ENCODE data around the gene TMEM212. TPM values are rescaled to one million over a fixed set of nuclear protein-coding genes. Genes with fewer than 3 reads are reported as not detected.

TMEM212 gene
- total and polyA plus RNA-seq, 2 of the 13 experiments (the other 11 are each of a cell fraction or from before 2014, with no cell fraction given): not detected

DNA sequence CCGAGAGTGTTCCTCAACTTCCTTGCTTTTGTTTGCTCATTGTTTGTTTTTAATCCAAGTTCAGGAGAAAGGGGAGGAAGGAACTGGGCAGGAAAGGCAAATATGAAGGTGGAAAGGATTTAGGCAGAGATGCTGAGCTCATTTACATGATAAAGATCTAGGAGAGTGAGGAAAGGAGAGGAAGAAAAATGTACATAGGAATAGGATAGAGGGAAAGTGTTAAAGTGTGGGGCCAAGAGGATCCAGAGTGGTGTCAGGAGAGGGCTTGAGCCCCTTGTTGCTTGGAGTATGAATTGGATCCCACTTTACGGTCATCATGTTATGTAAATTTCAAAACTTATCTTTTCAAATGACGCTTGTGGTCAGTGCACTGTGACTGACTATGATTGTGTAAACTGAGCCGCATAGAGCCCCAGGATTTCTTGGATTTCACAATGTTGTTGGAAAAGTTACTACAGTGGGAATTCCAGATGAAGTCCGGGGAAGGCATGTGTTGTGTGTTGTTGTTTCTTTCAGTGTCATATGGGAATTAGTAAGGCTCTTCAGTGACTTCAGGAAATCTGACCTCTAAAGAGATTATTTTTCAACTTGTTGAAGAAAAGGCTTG is 17.8 kb upstream of the TMEM212 start (continued):
- TF ChIP-seq, protein P1, sequence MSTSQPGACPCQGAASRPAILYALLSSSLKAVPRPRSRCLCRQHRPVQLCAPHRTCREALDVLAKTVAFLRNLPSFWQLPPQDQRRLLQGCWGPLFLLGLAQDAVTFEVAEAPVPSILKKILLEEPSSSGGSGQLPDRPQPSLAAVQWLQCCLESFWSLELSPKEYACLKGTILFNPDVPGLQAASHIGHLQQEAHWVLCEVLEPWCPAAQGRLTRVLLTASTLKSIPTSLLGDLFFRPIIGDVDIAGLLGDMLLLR (CRISPR knock-in tag; IDR thresholded peaks at IDR 0.05): no peak
- TF ChIP-seq, protein P2, sequence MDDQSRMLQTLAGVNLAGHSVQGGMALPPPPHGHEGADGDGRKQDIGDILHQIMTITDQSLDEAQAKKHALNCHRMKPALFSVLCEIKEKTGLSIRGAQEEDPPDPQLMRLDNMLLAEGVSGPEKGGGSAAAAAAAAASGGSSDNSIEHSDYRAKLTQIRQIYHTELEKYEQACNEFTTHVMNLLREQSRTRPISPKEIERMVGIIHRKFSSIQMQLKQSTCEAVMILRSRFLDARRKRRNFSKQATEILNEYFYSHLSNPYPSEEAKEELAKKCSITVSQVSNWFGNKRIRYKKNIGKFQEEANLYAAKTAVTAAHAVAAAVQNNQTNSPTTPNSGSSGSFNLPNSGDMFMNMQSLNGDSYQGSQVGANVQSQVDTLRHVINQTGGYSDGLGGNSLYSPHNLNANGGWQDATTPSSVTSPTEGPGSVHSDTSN (CRISPR knock-in tag; IDR thresholded peaks at IDR 0.05; ENCODE audit: borderline replicate concordance): no peak
- 0 out of 2 replicates have a peak, but pooled peaks have one; percentile 30 for TF ChIP-seq KLF6 (CRISPR knock-in tag; IDR thresholded peaks at IDR 0.05)
- no peak for TF ChIP-seq RNF2 (conservative IDR thresholded peaks at IDR 0.05; ENCODE audit: low read depth)
- no peak for TF ChIP-seq MATR3 (CRISPR knock-in tag; IDR thresholded peaks at IDR 0.05)
- TF ChIP-seq, protein P3, sequence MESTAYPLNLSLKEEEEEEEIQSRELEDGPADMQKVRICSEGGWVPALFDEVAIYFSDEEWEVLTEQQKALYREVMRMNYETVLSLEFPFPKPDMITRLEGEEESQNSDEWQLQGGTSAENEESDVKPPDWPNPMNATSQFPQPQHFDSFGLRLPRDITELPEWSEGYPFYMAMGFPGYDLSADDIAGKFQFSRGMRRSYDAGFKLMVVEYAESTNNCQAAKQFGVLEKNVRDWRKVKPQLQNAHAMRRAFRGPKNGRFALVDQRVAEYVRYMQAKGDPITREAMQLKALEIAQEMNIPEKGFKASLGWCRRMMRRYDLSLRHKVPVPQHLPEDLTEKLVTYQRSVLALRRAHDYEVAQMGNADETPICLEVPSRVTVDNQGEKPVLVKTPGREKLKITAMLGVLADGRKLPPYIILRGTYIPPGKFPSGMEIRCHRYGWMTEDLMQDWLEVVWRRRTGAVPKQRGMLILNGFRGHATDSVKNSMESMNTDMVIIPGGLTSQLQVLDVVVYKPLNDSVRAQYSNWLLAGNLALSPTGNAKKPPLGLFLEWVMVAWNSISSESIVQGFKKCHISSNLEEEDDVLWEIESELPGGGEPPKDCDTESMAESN (CRISPR knock-in tag; conservative IDR thresholded peaks at IDR 0.05): no peak
- TF ChIP-seq ZNF552 (CRISPR knock-in tag; IDR thresholded peaks at IDR 0.05; ENCODE audit: borderline replicate concordance): no peak
- TF ChIP-seq ERF (CRISPR knock-in tag; IDR thresholded peaks at IDR 0.05): peak; percentile 48; the same call in 1 of the 2 replicates
- TF ChIP-seq, protein P4, sequence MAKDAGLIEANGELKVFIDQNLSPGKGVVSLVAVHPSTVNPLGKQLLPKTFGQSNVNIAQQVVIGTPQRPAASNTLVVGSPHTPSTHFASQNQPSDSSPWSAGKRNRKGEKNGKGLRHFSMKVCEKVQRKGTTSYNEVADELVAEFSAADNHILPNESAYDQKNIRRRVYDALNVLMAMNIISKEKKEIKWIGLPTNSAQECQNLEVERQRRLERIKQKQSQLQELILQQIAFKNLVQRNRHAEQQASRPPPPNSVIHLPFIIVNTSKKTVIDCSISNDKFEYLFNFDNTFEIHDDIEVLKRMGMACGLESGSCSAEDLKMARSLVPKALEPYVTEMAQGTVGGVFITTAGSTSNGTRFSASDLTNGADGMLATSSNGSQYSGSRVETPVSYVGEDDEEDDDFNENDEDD (CRISPR knock-in tag; IDR thresholded peaks at IDR 0.05; ENCODE audit: borderline replicate concordance): no peak
- TF ChIP-seq SRSF1 (optimal IDR thresholded peaks at IDR 0.05; ENCODE audit: low read depth, low read length): no peak
- TF ChIP-seq CENPX (CRISPR knock-in tag; IDR thresholded peaks at IDR 0.05): no peak
- TF ChIP-seq RFXANK (CRISPR knock-in tag; IDR thresholded peaks at IDR 0.05): 0 out of 2 replicates have a peak, but pooled peaks have one; percentile 29
- TF ChIP-seq ZMAT3 (CRISPR knock-in tag; conservative IDR thresholded peaks at IDR 0.05): no peak
- no peak for TF ChIP-seq ZNF788 (CRISPR knock-in tag; IDR thresholded peaks at IDR 0.05; ENCODE audit: borderline replicate concordance)
- TF ChIP-seq SMC3 (IDR thresholded peaks at IDR 0.05; ENCODE audit: low read length): peak; percentile 21; the same call in 1 of the 2 replicates
- no peak for TF ChIP-seq ZBTB42 (CRISPR knock-in tag; IDR thresholded peaks at IDR 0.05)
- TF ChIP-seq SOX5 (CRISPR knock-in tag; IDR thresholded peaks at IDR 0.05; ENCODE audit: borderline replicate concordance): peak; percentile 73; the same call in 1 of the 2 replicates
- TF ChIP-seq HNRNPUL1 (IDR thresholded peaks at IDR 0.05; ENCODE audit: low read depth, low read length): no peak
- TF ChIP-seq MAFF (IDR thresholded peaks at IDR 0.05; ENCODE audit: low read depth, low read length): no peak
- TF ChIP-seq NR2C2 (CRISPR knock-in tag; IDR thresholded peaks at IDR 0.05; ENCODE audit: borderline replicate concordance): no peak
- TF ChIP-seq SRF (IDR thresholded peaks at IDR 0.05; ENCODE audit: low read depth, low read length): no peak
- no peak for TF ChIP-seq POLR2AphosphoS5 (IDR thresholded peaks at IDR 0.05; ENCODE audit: low read depth, low read length)
- TF ChIP-seq RARG (CRISPR knock-in tag; IDR thresholded peaks at IDR 0.05; ENCODE audit: low read depth): no peak
- no peak for TF ChIP-seq ZNF333 (CRISPR knock-in tag; IDR thresholded peaks at IDR 0.05; ENCODE audit: borderline replicate concordance)
- no peak for TF ChIP-seq ZNF670 (CRISPR knock-in tag; IDR thresholded peaks at IDR 0.05; ENCODE audit: borderline replicate concordance)
- no peak for TF ChIP-seq FOXO1 (CRISPR knock-in tag; IDR thresholded peaks at IDR 0.05)
- no peak for TF ChIP-seq ZNF564 (CRISPR knock-in tag; IDR thresholded peaks at IDR 0.05)

Data from HepG2 (cell line).